Measurements from ENCODE around the gene C3orf18.

DNA sequence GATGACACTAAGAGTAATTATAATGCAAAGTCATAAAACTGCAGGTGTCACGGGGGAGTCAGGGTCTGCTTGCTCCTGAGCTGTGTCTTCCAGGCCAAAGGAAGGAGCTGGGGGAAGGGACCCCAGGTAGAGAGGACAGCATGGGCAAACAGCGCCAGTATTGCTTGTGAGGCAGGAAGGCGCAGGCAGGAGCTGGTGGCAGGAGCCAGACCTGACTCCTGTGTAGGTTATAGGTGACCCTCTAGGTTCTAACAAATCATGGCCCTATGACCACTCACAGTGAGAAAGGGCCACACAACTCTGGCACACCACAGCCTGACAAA, 42.2 kb upstream of the C3orf18 start:
- TF ChIP-seq, protein P1, sequence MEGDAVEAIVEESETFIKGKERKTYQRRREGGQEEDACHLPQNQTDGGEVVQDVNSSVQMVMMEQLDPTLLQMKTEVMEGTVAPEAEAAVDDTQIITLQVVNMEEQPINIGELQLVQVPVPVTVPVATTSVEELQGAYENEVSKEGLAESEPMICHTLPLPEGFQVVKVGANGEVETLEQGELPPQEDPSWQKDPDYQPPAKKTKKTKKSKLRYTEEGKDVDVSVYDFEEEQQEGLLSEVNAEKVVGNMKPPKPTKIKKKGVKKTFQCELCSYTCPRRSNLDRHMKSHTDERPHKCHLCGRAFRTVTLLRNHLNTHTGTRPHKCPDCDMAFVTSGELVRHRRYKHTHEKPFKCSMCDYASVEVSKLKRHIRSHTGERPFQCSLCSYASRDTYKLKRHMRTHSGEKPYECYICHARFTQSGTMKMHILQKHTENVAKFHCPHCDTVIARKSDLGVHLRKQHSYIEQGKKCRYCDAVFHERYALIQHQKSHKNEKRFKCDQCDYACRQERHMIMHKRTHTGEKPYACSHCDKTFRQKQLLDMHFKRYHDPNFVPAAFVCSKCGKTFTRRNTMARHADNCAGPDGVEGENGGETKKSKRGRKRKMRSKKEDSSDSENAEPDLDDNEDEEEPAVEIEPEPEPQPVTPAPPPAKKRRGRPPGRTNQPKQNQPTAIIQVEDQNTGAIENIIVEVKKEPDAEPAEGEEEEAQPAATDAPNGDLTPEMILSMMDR (IDR thresholded peaks at IDR 0.05) = no peak
- TF ChIP-seq, protein P2, sequence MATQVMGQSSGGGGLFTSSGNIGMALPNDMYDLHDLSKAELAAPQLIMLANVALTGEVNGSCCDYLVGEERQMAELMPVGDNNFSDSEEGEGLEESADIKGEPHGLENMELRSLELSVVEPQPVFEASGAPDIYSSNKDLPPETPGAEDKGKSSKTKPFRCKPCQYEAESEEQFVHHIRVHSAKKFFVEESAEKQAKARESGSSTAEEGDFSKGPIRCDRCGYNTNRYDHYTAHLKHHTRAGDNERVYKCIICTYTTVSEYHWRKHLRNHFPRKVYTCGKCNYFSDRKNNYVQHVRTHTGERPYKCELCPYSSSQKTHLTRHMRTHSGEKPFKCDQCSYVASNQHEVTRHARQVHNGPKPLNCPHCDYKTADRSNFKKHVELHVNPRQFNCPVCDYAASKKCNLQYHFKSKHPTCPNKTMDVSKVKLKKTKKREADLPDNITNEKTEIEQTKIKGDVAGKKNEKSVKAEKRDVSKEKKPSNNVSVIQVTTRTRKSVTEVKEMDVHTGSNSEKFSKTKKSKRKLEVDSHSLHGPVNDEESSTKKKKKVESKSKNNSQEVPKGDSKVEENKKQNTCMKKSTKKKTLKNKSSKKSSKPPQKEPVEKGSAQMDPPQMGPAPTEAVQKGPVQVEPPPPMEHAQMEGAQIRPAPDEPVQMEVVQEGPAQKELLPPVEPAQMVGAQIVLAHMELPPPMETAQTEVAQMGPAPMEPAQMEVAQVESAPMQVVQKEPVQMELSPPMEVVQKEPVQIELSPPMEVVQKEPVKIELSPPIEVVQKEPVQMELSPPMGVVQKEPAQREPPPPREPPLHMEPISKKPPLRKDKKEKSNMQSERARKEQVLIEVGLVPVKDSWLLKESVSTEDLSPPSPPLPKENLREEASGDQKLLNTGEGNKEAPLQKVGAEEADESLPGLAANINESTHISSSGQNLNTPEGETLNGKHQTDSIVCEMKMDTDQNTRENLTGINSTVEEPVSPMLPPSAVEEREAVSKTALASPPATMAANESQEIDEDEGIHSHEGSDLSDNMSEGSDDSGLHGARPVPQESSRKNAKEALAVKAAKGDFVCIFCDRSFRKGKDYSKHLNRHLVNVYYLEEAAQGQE (IDR thresholded peaks at IDR 0.05; ENCODE audit: insufficient read depth in 1 of 2, low read depth in 2 of 2, low read length in 1 of 2) = no peak
- no peak for TF ChIP-seq POLR2AphosphoS5 (IDR thresholded peaks at IDR 0.05; ENCODE audit: low read depth, low read length)

Data from Panc1 (cell line).